HG03103 (cell line): ENCODE data around the gene MAGEA1.
"Not testable (repeated sequence)": the region's sequence is repeated elsewhere in the genome, so short reads cannot be mapped to it uniquely, and the experiment has no call there.

Source experiments
- ATAC-seq: cut with Tn5 transposase; IDR thresholded peaks from one replicate; pipeline ENCODE4 v1.9.1; 2021; ENCODE audit warnings: low read depth; ENCODE audit not compliant: unreplicated experiment

MAGEA1 gene, protein sequence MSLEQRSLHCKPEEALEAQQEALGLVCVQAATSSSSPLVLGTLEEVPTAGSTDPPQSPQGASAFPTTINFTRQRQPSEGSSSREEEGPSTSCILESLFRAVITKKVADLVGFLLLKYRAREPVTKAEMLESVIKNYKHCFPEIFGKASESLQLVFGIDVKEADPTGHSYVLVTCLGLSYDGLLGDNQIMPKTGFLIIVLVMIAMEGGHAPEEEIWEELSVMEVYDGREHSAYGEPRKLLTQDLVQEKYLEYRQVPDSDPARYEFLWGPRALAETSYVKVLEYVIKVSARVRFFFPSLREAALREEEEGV

DNA sequence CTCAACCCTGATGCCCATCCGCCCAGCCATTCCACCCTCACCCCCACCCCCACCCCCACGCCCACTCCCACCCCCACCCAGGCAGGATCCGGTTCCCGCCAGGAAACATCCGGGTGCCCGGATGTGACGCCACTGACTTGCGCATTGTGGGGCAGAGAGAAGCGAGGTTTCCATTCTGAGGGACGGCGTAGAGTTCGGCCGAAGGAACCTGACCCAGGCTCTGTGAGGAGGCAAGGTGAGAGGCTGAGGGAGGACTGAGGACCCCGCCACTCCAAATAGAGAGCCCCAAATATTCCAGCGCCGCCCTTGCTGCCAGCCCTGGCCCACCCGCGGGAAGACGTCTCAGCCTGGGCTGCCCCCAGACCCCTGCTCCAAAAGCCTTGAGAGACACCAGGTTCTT lies at the start of gene MAGEA1:
Gene MAGEA1, plus strand, starts transcription at position 154 of the 400 bp plus-strand sequence. CDS start 3,106 bp downstream, outside the sequence.
- no peak for ATAC-seq

DNA sequence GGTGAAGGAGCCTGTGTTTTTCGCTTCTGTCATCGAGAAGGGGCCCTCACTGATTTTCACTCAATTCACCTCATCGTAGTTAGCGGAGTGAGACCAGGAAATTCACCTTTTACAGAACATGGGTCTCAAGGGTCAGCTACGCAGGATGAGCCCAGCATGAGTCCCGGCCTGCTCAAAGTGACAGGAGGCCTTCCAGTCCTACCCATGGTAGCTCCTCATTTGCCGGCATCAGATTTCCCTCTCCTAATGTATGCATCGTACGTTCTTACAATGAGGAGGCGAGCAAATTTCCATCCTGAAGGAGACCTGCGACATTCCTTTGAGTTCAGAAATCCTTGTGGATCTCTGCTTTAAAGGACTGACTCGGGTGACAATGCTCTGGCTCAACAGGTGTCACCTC lies 46.2 kb upstream of the MAGEA1 start:
- not testable (repeated sequence) for ATAC-seq

DNA sequence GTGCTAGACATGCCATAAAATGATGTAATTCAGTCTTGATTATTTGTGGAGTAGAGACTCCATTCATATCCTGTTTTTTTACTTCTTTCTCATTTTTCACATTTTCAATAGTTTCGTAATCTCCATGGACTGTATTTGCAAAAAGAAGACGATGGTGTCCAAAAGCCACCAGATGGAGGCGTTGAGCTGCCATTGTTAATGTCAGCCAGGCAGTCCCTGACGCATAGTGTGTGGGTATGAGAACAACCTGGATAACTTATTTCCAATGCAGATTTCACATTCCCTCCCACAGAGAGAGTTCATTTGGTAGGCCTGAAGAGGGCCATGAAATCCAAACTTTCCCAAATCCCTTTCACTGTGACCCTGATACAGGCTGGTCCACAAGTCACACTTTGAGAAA lies 40.0 kb upstream of the MAGEA1 start:
- ATAC-seq: not testable (repeated sequence)

DNA sequence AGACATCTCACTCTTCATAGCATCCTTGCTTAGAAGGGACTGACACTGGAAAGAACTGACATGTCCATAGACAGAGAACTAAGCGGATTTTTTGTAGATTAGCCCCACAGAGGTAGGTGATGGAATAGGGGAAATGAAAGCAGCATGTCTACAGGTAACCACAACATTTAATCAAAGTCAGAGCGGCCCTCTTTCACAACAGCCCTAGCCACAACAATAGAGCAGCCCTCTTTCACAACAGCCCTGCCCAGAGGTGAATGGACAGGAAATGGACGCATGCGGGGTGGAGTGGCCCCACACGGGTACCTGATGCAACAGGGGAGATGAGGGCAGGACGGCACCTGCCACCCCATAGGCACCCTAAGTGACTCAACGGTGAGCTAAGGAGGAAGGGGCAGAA lies 32.8 kb upstream of the MAGEA1 start:
- not testable (repeated sequence) for ATAC-seq

DNA sequence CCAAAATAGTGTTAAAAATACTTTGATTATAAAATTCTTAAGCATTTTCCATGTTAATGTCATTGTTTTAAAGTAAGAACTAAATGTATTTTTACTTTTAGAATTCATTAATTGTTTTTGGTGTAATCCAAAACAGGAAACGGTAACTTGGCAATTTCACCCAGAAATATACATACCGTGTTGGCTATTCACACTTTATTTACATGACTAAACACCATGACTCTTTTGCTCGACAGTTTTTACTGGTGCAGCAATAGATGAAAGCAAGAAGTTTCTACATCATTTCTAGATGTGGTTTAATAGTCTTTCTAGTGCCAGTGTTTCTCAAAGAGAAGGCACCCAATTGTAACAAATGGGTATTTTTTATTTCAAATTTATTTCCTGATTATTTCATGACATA lies 25.6 kb upstream of the MAGEA1 start:
- no peak for ATAC-seq

DNA sequence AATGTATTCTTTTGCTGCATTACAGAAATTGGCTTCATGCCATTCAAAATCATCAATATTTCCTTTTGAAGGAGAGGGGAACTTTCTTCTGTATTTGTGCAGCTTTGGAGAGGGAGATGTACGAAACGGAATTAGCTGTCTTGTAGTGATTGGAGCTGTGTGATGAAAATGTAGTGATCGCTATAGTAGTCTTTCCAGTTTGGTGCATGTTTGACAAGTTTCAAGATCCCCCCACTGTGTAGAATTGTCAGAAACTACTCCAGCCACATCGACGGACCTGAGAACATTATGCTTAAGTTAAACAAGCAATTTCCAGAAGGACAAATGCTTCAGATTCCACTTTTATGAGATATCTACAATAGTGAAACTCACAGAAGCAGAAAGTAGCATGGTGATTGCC lies 21.6 kb upstream of the MAGEA1 start:
- no peak for ATAC-seq

DNA sequence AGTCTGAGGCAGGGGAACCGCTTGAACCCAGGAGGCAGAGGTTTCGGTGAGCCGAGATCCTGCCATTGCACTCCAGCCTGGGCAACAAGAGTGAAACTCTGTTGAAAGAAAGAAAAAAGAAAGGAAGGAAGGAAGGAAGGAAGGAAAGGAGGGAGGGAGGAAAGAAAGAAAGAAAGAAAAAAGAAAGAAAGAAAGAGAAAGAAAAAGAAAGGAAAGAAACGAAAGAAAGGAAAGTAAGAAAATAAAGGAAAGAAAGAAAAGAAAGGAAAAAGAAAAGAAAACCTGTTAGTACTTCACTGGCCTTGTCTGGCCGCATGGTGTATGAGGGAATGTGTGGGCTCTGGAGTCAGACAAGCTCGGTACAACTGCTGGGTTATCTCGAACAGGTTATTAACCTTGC lies 20.8 kb upstream of the MAGEA1 start:
- no peak for ATAC-seq

DNA sequence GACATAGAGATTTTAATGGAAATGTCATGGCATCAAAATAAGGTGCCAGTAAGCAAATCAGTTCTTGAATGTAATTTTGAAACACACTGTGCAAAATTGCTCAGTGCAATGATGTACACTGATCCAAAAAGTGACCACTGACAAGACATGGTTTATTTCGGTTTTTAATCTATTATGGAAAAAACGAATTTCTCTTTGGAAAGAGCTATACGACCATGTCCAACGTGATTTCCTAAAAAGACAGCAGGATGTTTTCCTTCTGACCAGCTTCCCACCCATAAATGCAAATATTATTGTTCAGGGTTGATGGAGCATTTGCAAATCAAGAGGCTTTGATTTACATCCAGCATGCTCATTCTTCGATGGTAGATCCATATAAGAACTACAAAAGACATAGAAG lies 17.1 kb upstream of the MAGEA1 start:
- no peak for ATAC-seq

DNA sequence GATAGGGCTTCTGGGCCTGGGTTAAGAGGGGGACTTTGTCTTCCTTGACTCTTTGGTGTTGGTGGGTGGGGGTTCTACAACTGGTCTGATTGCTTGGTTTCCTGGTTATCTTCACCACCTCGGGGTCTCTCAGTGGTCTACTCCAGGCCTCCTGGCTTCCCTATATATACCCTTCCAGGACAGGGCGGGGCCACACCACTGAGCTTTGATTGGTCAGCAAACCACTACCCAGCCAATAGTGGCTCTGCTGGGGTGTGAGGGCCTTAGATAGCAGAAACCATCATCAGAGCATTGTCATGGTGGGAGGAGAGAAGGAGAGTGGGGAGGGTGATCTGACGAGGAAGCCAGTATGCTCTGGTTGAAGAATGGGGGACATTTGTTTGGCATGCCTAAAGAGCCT lies 14.4 kb upstream of the MAGEA1 start:
- no peak for ATAC-seq

DNA sequence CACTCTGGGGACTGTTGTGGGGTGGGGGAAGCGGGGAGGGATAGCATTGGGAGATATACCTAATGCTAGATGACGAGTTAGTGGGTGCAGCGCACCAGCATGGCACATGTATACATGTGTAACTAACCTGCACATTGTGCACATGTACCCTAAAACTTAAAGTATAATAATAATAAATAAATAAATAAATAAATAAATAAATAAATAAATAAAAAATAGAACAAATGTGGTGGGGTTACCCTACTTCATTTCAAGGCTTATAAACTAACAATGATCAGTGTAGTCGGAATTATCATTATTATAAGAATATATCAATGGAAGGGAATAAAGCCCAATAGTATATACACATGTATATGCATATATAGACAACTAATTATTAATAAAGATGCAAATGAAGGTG lies 10.7 kb upstream of the MAGEA1 start:
- ATAC-seq: not testable (repeated sequence)

DNA sequence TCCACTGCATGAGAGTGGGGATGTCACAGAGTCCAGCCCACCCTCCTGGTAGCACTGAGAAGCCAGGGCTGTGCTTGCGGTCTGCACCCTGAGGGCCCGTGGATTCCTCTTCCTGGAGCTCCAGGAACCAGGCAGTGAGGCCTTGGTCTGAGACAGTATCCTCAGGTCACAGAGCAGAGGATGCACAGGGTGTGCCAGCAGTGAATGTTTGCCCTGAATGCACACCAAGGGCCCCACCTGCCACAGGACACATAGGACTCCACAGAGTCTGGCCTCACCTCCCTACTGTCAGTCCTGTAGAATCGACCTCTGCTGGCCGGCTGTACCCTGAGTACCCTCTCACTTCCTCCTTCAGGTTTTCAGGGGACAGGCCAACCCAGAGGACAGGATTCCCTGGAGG lies 2.7 kb downstream of the MAGEA1 start:
- no peak for ATAC-seq

DNA sequence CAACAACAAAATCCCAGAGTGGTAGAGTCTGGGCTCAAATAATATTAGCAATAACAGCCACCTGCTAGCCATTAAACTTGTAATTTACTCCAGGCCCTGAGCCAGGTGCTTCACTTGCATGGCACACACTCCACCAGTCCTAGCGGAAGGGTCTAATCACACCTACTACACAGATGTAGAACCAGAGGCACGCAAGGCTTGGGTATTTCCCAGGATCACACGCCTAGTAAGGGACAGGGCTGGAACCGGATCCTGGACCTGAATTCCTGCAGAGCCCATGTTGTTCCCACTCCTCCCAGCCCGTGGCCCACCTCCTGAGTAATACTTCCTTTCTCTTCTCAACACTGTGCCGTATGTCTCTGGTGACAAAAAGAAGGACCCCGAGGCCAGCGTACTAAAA lies 5.7 kb downstream of the MAGEA1 start:
- ATAC-seq: no peak

DNA sequence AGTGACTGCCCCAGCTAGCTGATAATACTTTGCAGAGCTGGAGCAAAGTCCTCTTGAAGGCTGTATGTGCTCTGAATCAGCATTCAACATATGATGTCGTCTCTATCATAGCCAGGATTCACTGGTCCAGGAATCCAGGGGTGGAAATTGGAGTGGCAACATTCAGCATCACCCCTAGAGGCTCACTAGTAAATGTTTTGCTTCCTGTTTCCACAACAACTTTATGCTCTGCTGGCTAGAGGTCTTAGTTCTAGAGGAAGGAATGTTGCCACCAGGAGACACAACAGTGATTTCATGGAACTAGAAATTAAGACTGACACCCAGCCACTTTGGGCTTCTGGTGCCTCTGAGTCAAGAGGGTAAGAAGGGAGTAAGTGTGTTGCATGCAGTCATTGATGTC lies 11.3 kb downstream of the MAGEA1 start:
- ATAC-seq: no peak

DNA sequence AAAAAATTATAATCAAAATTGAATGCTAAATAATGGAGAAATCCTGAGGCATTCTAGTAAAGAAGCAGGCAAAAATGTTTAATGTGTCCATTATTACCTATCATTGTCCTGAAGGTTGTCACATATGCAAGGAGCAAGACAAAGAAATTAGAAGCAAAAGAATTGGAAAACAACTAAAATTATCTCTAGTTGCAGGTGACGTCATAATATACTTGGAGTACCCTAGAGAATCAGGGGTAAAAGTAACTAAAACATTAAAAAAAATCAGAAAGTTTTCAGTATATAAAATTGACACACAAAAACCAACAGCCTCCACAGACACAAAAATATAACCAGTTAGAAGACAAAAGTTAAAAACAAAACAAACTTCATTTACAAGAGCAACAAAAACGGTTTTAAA lies 21.4 kb downstream of the MAGEA1 start:
- ATAC-seq: no peak

DNA sequence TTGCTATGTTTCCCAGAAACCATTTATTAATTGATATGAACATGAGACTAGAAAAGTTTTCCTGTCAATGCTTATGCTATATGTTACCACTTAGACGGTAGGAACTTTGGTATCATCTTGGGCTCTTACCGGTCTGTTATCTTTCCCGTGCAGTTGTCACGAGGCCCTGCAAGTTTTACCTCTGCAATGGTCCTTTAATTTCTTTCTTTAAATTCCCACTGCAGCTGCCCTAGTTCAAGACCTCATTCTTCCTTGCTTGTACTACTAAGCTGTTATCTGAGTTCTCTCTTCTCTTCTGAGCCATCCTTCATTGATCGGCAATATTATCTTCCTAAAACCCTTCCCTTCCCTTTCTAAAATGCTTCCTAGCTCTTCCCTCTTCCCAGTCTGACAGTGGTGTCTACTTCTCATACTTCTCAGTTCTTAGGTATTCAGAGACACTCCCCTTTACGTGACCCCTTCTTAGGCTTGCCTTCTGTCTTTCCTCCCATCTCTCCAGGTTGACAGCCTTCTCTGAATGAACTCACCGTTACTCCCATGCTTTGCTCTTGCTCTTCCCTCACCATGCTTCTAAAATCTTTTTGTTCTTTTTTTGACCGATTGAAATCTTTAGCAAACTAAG lies 27.5 kb downstream of the MAGEA1 start:
- no peak for ATAC-seq

DNA sequence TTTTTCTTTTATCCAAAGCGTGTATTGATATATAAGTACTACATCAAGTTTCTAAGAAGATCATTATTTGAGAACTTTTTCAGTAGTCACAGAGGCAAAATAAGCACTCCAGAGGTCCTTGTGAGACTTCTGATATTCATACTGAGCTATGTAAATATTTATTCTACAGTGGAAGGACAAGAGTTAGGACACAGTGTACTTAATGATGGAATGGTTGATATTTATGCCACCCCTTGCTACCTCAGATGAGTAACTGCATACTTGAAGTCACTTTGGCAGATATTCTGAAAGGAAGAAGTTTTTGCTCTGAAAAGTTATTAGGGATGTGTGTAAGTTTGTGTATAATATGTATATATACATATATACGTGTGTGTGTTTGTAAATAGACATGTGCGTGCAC lies 30.3 kb downstream of the MAGEA1 start:
- ATAC-seq: no peak

DNA sequence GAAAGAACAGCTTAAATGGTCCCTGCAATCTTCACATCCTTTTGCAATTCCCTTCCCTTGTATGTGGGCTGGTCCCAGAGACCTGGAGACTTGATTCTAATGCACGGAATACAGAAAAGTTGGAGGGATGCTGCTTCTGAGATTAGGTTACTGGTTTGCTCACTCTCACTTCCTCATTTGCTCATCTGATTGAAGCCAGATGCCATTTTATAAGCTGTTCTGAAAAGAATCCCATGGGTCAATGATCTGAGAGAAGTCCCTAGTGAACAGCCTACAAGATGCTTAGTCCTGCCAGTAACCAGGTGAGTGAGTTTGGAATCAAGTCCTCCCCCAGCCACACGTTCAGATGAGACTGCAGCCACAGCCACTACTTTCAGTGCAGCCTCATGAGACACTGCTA lies 35.9 kb downstream of the MAGEA1 start:
- no peak for ATAC-seq

DNA sequence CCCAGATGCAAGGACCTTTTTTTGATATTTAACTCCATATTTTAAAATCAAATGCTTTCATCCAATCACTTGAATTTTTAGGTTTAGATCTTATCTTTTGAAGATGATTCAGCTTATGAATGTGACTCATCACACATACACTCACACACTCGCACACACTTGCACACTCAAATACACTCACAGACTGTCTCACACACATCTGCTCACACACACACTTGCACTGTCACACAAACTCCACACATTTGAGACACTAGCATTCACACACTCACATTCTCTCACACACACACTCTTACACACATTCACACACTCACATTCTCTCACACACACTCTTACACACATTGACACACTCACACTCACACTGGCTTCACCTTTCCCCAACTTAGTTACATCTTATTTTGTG lies 37.8 kb downstream of the MAGEA1 start:
- ATAC-seq: no peak

DNA sequence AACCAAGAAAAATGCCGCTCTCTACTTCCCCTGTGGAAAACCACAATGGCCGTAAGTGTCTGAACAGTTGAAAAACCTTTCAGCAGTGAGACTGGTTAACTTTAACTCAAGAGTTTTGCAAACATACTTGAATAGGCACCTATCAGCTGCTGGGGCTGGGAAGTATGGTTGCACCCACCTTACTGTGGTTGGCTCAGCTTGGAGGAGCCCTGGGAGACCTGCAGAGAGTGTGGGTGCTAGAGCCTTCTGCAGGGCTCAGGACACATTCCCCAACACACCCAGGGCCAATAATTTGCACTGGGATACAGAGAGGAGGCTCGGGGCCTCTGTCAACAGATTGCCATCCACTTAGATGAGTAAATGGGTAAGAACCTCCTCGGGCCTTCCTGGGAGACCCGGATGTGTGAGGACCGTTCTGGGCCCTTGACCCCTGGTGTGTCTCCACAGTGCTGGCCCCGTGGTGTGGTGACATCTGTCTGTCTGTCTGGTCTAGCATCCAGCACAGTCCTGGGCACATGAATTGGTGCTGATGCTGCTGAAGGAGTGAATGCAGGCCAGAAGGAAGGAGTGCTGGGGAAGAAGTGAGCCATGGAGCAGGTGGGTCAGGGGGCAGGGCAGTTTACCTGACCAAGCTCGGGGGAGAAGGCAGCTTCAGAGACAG lies 46.5 kb downstream of the MAGEA1 start:
- no peak for ATAC-seq

DNA sequence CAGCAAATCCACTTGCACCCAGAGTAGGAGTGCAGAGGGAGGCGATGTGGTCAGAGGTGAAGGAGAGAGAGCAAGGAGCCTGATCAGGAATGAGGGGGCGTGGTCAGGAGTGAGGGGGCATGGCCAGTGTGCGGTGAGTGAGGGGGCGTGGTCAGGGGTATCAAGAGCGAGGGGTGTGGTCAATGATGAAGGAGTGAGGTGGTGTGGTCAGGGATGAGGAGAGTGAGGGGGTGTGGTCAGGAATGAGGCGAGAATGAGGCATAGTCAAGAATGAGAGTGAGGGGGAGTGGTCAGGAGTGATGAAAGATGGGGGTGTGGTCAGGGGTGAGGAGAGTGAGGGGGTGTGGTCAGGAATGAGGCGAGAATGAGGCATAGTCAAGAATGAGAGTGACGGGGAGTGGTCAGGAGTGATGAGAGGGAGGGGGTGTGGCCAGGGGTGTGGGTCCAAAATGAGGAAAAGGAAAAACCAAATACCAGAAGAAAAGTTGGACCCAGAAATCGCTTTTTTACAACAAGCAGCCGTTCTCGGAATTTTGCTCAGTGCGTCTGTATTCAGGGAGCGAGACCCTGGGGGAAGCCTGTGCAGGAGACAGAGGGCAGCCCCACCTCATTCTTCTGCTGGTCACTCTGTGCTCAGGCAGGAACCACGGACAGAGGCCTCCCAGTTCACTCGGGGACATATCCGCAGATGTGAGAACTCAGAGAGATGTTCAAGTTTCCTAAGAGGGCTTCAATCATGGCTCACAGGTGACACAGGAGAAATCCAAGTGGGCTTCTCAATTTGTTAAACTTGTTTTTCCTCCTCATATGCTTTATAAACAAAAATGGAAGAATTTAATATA lies 47.5 kb downstream of the MAGEA1 start:
- no peak for ATAC-seq
